ENCODE measurements around the gene AKT3. TPM values are rescaled to one million over a fixed set of nuclear protein-coding genes. Genes with fewer than 3 reads are reported as not detected.

The AKT3 gene
- total RNA-seq, 1 experiment from 2014 or later = 31.9 TPM

GRCh38 chr1:243731301-243731891 is 118.6 kb downstream of the AKT3 start:
- TF ChIP-seq CTCF (IDR thresholded peaks at IDR 0.05; ENCODE audit: unreplicated experiment) = no peak
- no peak overlapping the region for H3K27ac Mint-ChIP-seq (ENCODE audit: low read depth, unreplicated experiment)
- H3K4me3 Mint-ChIP-seq (ENCODE audit: unreplicated experiment) = no peak overlapping the region
- BruUV-seq (replicated peaks) = no TSS peak
- DNase-seq (ENCODE audit: unreplicated experiment) = no peak
- no peaks in the 10 kb centered on the region for H3K9me3 Mint-ChIP-seq (ENCODE audit: unreplicated experiment)
- intact Hi-C loops (cut with micrococcal nuclease) = no loop called here
- no peaks in the 10 kb centered on the region for H3K27me3 Mint-ChIP-seq (ENCODE audit: insufficient read depth, unreplicated experiment)
- no peaks in the 10 kb centered on the region for H3K36me3 Mint-ChIP-seq (ENCODE audit: insufficient read depth, unreplicated experiment)
- H3K4me1 Mint-ChIP-seq (ENCODE audit: insufficient read depth, unreplicated experiment) = peaks cover 5% of the 10 kb centered on the region
- ChIA-PET CTCF (interaction anchor here (0.5 to 8.4 kb wide), 12 partner anchors 9 to 571 kb away, joined by 3 to 57 read pairs (median 4); no protein-coding TSS in a partner anchor), POLR2A (interaction anchor here (2.8 kb wide), 1 partner anchor 8 kb away, joined by 12 read pairs; no protein-coding TSS in a partner anchor)

- H3K27me3 Mint-ChIP-seq (ENCODE audit: insufficient read depth, unreplicated experiment) = no peaks in the 10 kb centered on the region
- intact Hi-C loops (cut with micrococcal nuclease) = no loop called here
- H3K9me3 Mint-ChIP-seq (ENCODE audit: unreplicated experiment) = no peaks in the 10 kb centered on the region
- POLR2A ChIA-PET = no interaction called here
- DNase-seq (ENCODE audit: unreplicated experiment) = peak; percentile 15
- peaks cover 5% of the 10 kb centered on the region for H3K4me1 Mint-ChIP-seq (ENCODE audit: insufficient read depth, unreplicated experiment)
- no peaks in the 10 kb centered on the region for H3K36me3 Mint-ChIP-seq (ENCODE audit: insufficient read depth, unreplicated experiment)
- CTCF ChIA-PET = interaction anchor here (0.8 to 8.4 kb wide), 8 partner anchors 8 to 569 kb away, joined by 3 to 57 read pairs (median 5); no protein-coding TSS in a partner anchor
- H3K27ac Mint-ChIP-seq (ENCODE audit: low read depth, unreplicated experiment) = no peak overlapping the region
- no peak for TF ChIP-seq CTCF (IDR thresholded peaks at IDR 0.05; ENCODE audit: unreplicated experiment)
- no peak overlapping the region for H3K4me3 Mint-ChIP-seq (ENCODE audit: unreplicated experiment)
- BruUV-seq (replicated peaks) = no TSS peak
These were observed 119.4 kb downstream of the AKT3 start for GRCh38 chr1:243730487-243731150.

- ChIA-PET POLR2A (no interaction called here), CTCF (interaction anchor here (1.3 to 8.4 kb wide), 4 partner anchors 18 to 543 kb away, joined by 3 to 57 read pairs (median 8); no protein-coding TSS in a partner anchor)
- H3K36me3 Mint-ChIP-seq (ENCODE audit: insufficient read depth, unreplicated experiment) = no peaks in the 10 kb centered on the region
- intact Hi-C loops (cut with micrococcal nuclease) = no loop called here
- no peak overlapping the region for H3K27ac Mint-ChIP-seq (ENCODE audit: low read depth, unreplicated experiment)
- H3K27me3 Mint-ChIP-seq (ENCODE audit: insufficient read depth, unreplicated experiment) = no peaks in the 10 kb centered on the region
- no TSS peak for BruUV-seq (replicated peaks)
- H3K4me1 Mint-ChIP-seq (ENCODE audit: insufficient read depth, unreplicated experiment) = peaks cover 5% of the 10 kb centered on the region
- H3K4me3 Mint-ChIP-seq (ENCODE audit: unreplicated experiment) = no peak overlapping the region
- TF ChIP-seq CTCF (IDR thresholded peaks at IDR 0.05; ENCODE audit: unreplicated experiment) = no peak
- no peaks in the 10 kb centered on the region for H3K9me3 Mint-ChIP-seq (ENCODE audit: unreplicated experiment)
- DNase-seq (ENCODE audit: unreplicated experiment) = no peak
These were observed 120.1 kb downstream of the AKT3 start for GRCh38 chr1:243729956-243730355.

GRCh38 chr1:243727503-243728203 is 122.4 kb downstream of the AKT3 start:
- Mint-ChIP-seq H3K36me3 (ENCODE audit: insufficient read depth, unreplicated experiment) (no peaks in the 10 kb centered on the region), H3K4me3 (ENCODE audit: unreplicated experiment) (no peak overlapping the region), H3K4me1 (ENCODE audit: insufficient read depth, unreplicated experiment) (no peaks in the 10 kb centered on the region), H3K9me3 (ENCODE audit: unreplicated experiment) (no peaks in the 10 kb centered on the region), H3K27me3 (ENCODE audit: insufficient read depth, unreplicated experiment) (no peaks in the 10 kb centered on the region), H3K27ac (ENCODE audit: low read depth, unreplicated experiment) (no peak overlapping the region)
- ChIA-PET POLR2A (interaction anchor here (0.5 to 1.8 kb wide), 2 partner anchors 8 to 373 kb away, joined by 3 to 4 read pairs; no protein-coding TSS in a partner anchor), CTCF (interaction anchor here (0.5 to 0.7 kb wide), 2 partner anchors 224 to 300 kb away, joined by 3 to 4 read pairs; no protein-coding TSS in a partner anchor)
- BruUV-seq (replicated peaks) = no TSS peak
- TF ChIP-seq CTCF (IDR thresholded peaks at IDR 0.05; ENCODE audit: unreplicated experiment) = no peak
- DNase-seq (ENCODE audit: unreplicated experiment) = no peak
- intact Hi-C loops (cut with micrococcal nuclease) = loop anchor here (2.0 kb wide), 1 partner anchor 29 kb away; no protein-coding TSS in a partner anchor

Measured in MCF 10A (cell line).